Coronary artery (tissue), 2 donors: ENCODE measurements around the gene GTF3C2.

Experiments used
- DNase-seq: peaks from one replicate; pipeline ENCODE4 v3.0.0-alpha.2; 2017; ENCODE audit warnings: low spot score
- H3K27ac ChIP-seq, 2 donors: fragments of 200-600 bp; sonication (generic); one replicate each; pipeline ENCODE4 v1.5.1; 2016 to 2019
- H3K4me3 ChIP-seq: fragments of 200-600 bp; sonication (generic); 2 replicates; pipeline ENCODE4 v1.5.1; 2016; ENCODE audit warnings: mild to moderate bottlenecking, moderate library complexity
- TF ChIP-seq, protein P1 (sequence below): fragments of 200-600 bp; sonication (generic); IDR thresholded peaks from one replicate; pipeline ENCODE4 v1.5.1; 2019; ENCODE audit warnings: antibody characterized with exemption

Gene GTF3C2

DNA sequence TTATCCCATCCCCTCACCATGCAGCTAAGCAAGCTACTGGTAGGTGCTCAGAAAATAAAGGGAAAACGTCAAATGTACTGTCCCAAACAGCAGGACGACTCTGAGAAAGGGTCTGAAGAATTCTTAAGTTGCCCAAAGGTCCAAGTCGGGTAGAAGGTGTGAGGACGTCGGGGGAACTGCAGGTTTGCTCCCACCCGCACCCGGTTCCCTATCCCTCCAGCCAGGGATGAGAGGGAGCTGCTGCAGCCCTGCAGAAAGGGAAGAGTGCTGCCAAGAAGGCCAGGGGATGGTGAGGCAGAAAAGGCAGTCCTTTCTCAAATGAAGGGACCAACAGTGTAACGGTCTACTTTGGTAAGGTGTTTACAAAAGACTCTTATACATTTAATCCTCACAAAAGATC is 41.4 kb downstream of the GTF3C2 start:
- no peak overlapping the region for H3K27ac ChIP-seq
- no peak overlapping the region for H3K4me3 ChIP-seq
- TF ChIP-seq, protein P1, sequence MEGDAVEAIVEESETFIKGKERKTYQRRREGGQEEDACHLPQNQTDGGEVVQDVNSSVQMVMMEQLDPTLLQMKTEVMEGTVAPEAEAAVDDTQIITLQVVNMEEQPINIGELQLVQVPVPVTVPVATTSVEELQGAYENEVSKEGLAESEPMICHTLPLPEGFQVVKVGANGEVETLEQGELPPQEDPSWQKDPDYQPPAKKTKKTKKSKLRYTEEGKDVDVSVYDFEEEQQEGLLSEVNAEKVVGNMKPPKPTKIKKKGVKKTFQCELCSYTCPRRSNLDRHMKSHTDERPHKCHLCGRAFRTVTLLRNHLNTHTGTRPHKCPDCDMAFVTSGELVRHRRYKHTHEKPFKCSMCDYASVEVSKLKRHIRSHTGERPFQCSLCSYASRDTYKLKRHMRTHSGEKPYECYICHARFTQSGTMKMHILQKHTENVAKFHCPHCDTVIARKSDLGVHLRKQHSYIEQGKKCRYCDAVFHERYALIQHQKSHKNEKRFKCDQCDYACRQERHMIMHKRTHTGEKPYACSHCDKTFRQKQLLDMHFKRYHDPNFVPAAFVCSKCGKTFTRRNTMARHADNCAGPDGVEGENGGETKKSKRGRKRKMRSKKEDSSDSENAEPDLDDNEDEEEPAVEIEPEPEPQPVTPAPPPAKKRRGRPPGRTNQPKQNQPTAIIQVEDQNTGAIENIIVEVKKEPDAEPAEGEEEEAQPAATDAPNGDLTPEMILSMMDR, result no peak
- no peak for DNase-seq

DNA sequence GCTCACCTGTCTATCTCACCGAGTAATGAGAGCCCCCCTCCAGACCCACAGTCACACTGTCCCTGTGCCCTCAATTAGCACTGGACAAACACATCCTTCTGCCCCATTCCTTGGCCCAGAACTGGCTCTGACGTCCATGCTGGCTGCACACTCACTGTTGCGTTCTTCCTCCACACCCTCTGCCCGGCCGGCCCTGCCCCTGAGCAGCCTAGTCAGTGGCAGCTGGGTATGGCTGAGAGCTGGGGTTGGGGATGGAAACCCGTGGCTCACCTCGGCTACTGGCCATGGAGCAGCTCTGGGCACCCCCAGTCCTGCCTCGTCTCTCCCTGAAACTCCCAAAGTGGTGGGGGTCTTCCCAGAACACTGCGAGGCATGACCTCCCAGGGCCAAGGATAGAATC is 41.9 kb downstream of the GTF3C2 start:
- Histone ChIP-seq H3K4me3 (no peak overlapping the region), H3K27ac (no peak overlapping the region)
- DNase-seq, result no peak
- TF ChIP-seq, protein P1, result no peak

DNA sequence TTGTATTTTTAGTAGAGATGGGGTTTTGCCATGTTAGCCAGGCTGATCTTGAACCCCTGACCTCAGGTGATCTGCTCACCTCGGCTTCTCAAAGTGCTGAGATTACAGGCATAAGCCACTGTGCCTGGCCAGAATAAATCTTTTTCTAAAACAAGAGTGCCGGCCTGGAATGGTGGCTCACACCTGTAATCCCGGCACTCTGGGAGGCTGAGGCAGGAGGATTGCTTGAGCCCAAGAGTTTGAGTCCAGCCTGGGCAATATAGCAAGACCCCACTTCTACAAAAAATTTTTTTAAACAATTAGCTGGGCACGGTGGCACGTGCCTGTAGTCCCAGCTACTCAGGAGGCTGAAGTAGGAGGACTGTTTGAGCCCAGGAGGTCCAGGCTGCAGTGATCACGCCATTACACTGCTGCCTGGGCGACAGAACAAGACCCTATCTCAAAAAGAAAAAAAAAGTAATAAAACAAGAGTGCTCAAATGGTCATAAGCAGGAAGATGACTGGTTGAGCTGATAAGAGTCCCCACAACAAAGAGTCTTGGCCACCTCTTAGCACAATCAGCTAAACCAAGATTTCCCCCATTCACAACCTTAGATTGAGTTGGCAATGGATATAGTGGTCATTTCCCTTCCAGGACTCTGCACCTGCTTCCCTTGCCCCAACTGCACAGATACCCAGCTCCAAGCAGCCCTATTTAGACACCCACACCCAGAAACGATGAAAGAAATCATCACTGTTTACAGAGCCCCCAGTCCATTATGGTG is 42.5 kb downstream of the GTF3C2 start:
- no peak overlapping the region for H3K4me3 ChIP-seq
- TF ChIP-seq, protein P1, result no peak
- DNase-seq, result no peak
- H3K27ac ChIP-seq, result no peak overlapping the region

DNA sequence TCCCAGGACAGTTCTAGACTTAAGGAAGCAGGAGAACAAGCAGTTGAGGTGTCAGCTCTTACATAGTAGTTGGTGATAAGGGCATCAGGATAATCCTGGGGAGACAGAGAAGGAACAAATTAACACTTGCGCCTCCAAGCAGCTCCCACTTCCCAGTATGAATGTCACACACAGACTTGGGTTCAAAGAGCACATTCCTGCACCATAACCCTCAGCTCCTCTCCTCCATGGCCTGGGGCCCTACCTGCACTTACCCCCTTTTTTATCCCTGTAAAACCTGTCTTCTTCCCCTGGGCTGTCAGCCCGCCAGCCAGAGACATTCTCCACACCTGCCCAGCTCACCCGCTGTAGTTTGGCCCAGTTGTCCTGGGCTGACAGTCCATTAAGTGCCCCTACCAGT is 44.4 kb downstream of the GTF3C2 start:
- H3K27ac ChIP-seq, result no peak overlapping the region
- TF ChIP-seq, protein P1, result no peak
- H3K4me3 ChIP-seq, result no peak overlapping the region
- DNase-seq, result no peak

DNA sequence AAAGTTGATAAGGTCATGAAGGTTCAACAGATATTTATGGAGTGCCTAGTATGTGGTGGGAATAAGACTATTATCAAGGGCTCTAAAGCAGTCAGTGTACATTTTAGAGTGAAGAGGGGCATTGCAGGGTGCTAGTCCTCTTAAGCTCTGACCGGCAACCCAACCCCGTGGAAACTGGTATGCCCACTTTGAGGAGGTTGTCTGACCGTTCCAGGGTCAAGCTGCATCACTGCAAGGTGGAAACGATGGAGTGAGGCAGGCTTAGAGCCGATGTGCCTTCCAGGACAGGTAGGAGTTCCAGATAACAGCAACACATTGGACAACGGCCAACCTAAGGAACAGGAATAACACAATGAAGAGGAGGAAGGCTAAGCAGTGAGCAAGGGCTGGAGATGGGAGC is 46.9 kb downstream of the GTF3C2 start:
- Histone ChIP-seq H3K4me3 (no peak overlapping the region), H3K27ac (no peak overlapping the region)
- TF ChIP-seq, protein P1, result no peak
- DNase-seq, result no peak

DNA sequence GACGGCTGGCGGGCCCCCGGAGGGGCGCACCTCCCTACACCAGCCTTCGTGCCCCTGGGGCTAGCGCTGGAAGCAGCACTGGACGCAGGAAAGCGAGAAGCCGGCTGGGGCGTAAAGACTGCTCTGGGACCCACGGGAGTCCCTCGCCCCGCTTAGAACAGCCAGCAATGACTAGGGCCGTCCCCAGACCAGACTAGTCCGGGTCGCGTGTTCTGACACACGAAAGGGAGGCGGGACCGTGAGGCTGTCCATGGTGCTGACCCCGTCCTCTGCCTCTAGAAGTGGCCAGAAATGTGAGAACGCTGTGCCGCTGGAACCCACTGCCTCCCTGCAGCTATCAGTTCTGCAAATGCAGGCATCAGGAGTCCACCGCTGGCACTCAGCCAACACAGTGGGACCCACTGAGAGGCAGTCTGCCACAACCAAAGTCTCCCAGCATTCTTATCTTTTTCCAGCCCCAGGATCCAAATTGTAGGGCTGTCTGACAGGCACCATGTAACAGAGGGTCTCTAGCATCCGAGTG is 48.1 kb downstream of the GTF3C2 start, which contains the start of gene UCN:
Gene UCN (minus strand): TSS at position 87 of the 523 bp plus-strand sequence. CDS start 550 bp downstream, outside the sequence.
- TF ChIP-seq, protein P1, result no peak
- no peak for DNase-seq
- Histone ChIP-seq H3K4me3 (peak within 1 kb of the TSS; percentile 32), H3K27ac (no peak within 1 kb of the TSS)
